HepG2 (cell line): Measurements from ENCODE around the gene GPATCH3. TPM values are rescaled to one million over a fixed set of nuclear protein-coding genes. Genes with fewer than 3 reads are reported as not detected.
A peak's percentile ranks its signal among the peaks of the same experiment; 100 is the strongest.

Experiments
- CEBPB ChIP-seq: IDR thresholded peaks from 2 replicates; pipeline ENCODE4 v1.6.1; 2011; ENCODE audit warnings: low read depth, low read length, improper control_type of control experiment, borderline replicate concordance
- ELF3 ChIP-seq: IDR thresholded peaks from 2 replicates; pipeline ENCODE4 v1.6.1; 2016; ENCODE audit warnings: missing genetic modification reagents, missing compliant biosample characterization
- GATAD1 ChIP-seq: IDR thresholded peaks from 2 replicates; pipeline ENCODE4 v1.6.1; 2016; ENCODE audit warnings: missing genetic modification reagents, missing compliant biosample characterization
- HDAC6 ChIP-seq: fragments of 200-600 bp; sonication (generic); IDR thresholded peaks from 2 replicates; pipeline ENCODE4 v1.7.0; 2017; ENCODE audit warnings: mild to moderate bottlenecking, antibody characterized with exemption, low read length, low read depth
- LCORL ChIP-seq, 2 experiments: fragments of 450-650 bp in 1 of 2; sonication (generic) in 1 of 2; formaldehyde crosslinking in 1 of 2; IDR thresholded peaks; 2 replicates each; pipeline versions ENCODE4 v1.5.0 to v1.6.1; 2017 to 2020; ENCODE audit warnings: antibody characterized with exemption in 1 of 2, missing genetic modification reagents in 1 of 2
- NFYB ChIP-seq: sonication (generic); formaldehyde crosslinking; IDR thresholded peaks from 2 replicates; pipeline ENCODE4 v1.4.0; 2020; ENCODE audit warnings: missing genetic modification reagents
- RARG ChIP-seq: sonication (generic); formaldehyde crosslinking; IDR thresholded peaks from 2 replicates; pipeline ENCODE4 v1.4.0; 2020; ENCODE audit warnings: low read depth, mild to moderate bottlenecking, missing genetic modification reagents
- RNF2 ChIP-seq: fragments of 450-650 bp; conservative IDR thresholded peaks from 2 replicates; pipeline ENCODE4 v1.6.1; 2016; ENCODE audit warnings: low read depth
- ZNF121 ChIP-seq: sonication (generic); formaldehyde crosslinking; IDR thresholded peaks from 2 replicates; pipeline ENCODE4 v1.5.0; 2020; ENCODE audit warnings: mild to moderate bottlenecking, missing genetic modification reagents
- ZNF235 ChIP-seq: sonication (generic); formaldehyde crosslinking; IDR thresholded peaks from 2 replicates; pipeline ENCODE4 v1.8.1; 2023; ENCODE audit warnings: mild to moderate bottlenecking, missing genetic modification reagents, borderline replicate concordance
- ZNF790 ChIP-seq: sonication (generic); formaldehyde crosslinking; IDR thresholded peaks from 2 replicates; pipeline ENCODE4 v1.8.0; 2022; ENCODE audit warnings: missing genetic modification reagents, mild to moderate bottlenecking, borderline replicate concordance
- polyA plus RNA-seq, 8 experiments: library from polyadenylated mRNA; depleted of rRNA in 3 of 8; stranded (reverse) in 7 of 8; unstranded in 1 of 8; fragments of >200 nt; fragmentation: Illumina TruSeq in 4 of 8; extraction: Trizol in 4 of 8; gene quantifications; 2 replicates each; pipeline versions ENCODE4 v1.2.1 to v1.2.3, GENCODE V29; 2011 to 2016; ENCODE audit warnings: low read depth in 4 of 8, missing spikeins in 1 of 8, mixed read lengths in 1 of 8; ENCODE audit not compliant: insufficient read depth in 1 of 8
- total RNA-seq, 5 experiments: library from RNA; depleted of rRNA; stranded (reverse); fragments of >200 nt; fragmentation: Illumina TruSeq; extraction: Trizol; gene quantifications; 2 replicates each; pipeline ENCODE4 v1.2.3, GENCODE V29; 2016; ENCODE audit warnings: low read depth in 1 of 5
- TF ChIP-seq, protein P1 (sequence below): sonication (generic); formaldehyde crosslinking; IDR thresholded peaks from 2 replicates; pipeline ENCODE4 v1.4.0; 2020; ENCODE audit warnings: missing genetic modification reagents, borderline replicate concordance
- TF ChIP-seq, protein P2 (sequence below): fragments of 450-650 bp; IDR thresholded peaks from 2 replicates; pipeline ENCODE4 v1.6.1; 2017; ENCODE audit warnings: mild to moderate bottlenecking
- TF ChIP-seq, protein P3 (sequence below), 2 experiments: sonication (generic) in 1 of 2; formaldehyde crosslinking in 1 of 2; IDR thresholded peaks; 2 replicates each; pipeline versions ENCODE4 v1.4.0 to v1.6.1; 2016 to 2020; ENCODE audit warnings: borderline replicate concordance in 1 of 2, low read depth in 1 of 2, mild to moderate bottlenecking in 1 of 2, missing genetic modification reagents in 1 of 2

The GPATCH3 gene
- total and polyA plus RNA-seq, 2 of the 13 experiments (the other 11 are each of a cell fraction or from before 2014, with no cell fraction given), result 8.3 to 11.0 TPM

DNA sequence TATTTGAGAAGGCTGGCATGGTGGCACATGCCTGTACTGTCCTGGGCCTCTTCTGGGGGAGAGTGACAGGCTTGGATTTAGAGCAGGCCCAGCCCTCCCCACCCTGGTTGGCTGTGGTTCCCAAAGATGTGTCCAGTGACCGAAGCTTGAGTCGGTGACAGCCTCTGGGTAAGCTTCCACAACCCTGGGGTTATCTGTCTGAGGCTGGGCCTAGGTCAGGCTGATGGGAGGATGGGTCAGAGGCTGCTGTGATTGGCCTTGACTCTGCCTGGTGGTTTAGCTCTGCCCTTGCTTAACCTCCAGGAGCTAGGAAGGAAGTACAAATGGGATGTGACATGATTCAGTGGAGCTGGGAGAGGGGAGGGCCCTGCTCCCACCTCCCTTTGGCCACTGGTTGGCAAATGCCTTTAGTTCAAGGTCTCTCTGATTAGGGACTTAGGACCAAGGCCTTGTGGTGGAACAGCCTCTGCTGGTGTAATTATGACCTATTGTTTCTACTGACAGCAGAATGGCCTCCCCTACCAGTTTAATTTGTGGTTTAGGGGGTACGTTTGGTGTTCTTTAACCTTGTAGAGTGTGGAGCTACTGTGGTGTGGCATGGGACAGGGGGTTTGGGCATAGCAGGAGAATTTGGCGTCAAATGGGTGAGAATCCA, 37.9 kb upstream of the GPATCH3 start (continued):
- TF ChIP-seq, protein P1, sequence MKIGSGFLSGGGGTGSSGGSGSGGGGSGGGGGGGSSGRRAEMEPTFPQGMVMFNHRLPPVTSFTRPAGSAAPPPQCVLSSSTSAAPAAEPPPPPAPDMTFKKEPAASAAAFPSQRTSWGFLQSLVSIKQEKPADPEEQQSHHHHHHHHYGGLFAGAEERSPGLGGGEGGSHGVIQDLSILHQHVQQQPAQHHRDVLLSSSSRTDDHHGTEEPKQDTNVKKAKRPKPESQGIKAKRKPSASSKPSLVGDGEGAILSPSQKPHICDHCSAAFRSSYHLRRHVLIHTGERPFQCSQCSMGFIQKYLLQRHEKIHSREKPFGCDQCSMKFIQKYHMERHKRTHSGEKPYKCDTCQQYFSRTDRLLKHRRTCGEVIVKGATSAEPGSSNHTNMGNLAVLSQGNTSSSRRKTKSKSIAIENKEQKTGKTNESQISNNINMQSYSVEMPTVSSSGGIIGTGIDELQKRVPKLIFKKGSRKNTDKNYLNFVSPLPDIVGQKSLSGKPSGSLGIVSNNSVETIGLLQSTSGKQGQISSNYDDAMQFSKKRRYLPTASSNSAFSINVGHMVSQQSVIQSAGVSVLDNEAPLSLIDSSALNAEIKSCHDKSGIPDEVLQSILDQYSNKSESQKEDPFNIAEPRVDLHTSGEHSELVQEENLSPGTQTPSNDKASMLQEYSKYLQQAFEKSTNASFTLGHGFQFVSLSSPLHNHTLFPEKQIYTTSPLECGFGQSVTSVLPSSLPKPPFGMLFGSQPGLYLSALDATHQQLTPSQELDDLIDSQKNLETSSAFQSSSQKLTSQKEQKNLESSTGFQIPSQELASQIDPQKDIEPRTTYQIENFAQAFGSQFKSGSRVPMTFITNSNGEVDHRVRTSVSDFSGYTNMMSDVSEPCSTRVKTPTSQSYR (CRISPR knock-in tag), result peak; percentile 78
- TF ChIP-seq GATAD1, result peak; percentile 65; the same call in 1 of the 2 replicates
- no peak for TF ChIP-seq ZNF235
- TF ChIP-seq, protein P2, sequence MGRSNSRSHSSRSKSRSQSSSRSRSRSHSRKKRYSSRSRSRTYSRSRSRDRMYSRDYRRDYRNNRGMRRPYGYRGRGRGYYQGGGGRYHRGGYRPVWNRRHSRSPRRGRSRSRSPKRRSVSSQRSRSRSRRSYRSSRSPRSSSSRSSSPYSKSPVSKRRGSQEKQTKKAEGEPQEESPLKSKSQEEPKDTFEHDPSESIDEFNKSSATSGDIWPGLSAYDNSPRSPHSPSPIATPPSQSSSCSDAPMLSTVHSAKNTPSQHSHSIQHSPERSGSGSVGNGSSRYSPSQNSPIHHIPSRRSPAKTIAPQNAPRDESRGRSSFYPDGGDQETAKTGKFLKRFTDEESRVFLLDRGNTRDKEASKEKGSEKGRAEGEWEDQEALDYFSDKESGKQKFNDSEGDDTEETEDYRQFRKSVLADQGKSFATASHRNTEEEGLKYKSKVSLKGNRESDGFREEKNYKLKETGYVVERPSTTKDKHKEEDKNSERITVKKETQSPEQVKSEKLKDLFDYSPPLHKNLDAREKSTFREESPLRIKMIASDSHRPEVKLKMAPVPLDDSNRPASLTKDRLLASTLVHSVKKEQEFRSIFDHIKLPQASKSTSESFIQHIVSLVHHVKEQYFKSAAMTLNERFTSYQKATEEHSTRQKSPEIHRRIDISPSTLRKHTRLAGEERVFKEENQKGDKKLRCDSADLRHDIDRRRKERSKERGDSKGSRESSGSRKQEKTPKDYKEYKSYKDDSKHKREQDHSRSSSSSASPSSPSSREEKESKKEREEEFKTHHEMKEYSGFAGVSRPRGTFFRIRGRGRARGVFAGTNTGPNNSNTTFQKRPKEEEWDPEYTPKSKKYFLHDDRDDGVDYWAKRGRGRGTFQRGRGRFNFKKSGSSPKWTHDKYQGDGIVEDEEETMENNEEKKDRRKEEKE, result no peak
- no peak for TF ChIP-seq ZNF790
- TF ChIP-seq, protein P3, sequence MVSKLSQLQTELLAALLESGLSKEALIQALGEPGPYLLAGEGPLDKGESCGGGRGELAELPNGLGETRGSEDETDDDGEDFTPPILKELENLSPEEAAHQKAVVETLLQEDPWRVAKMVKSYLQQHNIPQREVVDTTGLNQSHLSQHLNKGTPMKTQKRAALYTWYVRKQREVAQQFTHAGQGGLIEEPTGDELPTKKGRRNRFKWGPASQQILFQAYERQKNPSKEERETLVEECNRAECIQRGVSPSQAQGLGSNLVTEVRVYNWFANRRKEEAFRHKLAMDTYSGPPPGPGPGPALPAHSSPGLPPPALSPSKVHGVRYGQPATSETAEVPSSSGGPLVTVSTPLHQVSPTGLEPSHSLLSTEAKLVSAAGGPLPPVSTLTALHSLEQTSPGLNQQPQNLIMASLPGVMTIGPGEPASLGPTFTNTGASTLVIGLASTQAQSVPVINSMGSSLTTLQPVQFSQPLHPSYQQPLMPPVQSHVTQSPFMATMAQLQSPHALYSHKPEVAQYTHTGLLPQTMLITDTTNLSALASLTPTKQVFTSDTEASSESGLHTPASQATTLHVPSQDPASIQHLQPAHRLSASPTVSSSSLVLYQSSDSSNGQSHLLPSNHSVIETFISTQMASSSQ (IDR thresholded peaks at IDR 0.05; ENCODE audit: low read depth), result peak; percentile 69
- TF ChIP-seq, protein P3 (CRISPR knock-in tag; IDR thresholded peaks at IDR 0.05; ENCODE audit: borderline replicate concordance), result peak; percentile 94
- no peak for TF ChIP-seq HDAC6
- TF ChIP-seq CEBPB, result peak; percentile 91
- no peak for TF ChIP-seq RARG
- TF ChIP-seq NFYB (CRISPR knock-in tag), result peak; percentile 44
- TF ChIP-seq LCORL (IDR thresholded peaks at IDR 0.05), result no peak
- TF ChIP-seq LCORL (CRISPR knock-in tag; IDR thresholded peaks at IDR 0.05), result peak; percentile 96
- TF ChIP-seq ZNF121 (CRISPR knock-in tag), result peak; percentile 62; the same call in 1 of the 2 replicates
- peak; percentile 93 for TF ChIP-seq ELF3
- TF ChIP-seq RNF2, result no peak
